Stimulated activated CD4-positive, alpha-beta T cell treated with anti-CD3 and anti-CD28 coated beads, Interleukin-4, amount 100 ng/mL, for 4 hours (primary cell): Measurements from ENCODE around the gene C14orf93.

Experiments used
- DNase-seq, 2 experiments: peaks; one replicate each; pipeline ENCODE4 v3.0.0-alpha.2; 2020

Gene C14orf93

DNA sequence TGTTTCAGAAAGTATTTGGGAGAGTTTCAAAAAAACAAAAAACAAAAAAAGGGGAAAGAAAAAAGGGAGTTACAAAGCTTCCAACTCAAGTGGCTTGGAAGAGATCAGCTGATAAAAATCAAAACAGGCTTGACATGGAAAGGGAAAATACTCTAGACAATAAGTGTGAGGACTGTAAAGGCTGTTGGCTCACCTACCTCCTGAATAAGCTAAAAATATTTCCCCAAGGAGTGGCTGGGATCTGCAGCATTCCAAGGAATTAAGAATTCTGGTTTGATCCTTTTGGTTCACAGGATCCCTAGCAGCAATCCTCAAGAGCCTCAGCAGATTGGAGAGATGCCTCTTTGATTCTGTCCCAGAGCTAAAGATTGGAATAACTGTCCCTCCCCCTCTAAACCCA, 16.4 kb downstream of the C14orf93 start:
- DNase-seq, result no peak

- DNase-seq, result no peak
Measured at GRCh38 chr14:22991852-22992251, 18.1 kb downstream of the C14orf93 start.

- no peak for DNase-seq
Measured at GRCh38 chr14:22987291-22987690, 22.7 kb downstream of the C14orf93 start.

DNA sequence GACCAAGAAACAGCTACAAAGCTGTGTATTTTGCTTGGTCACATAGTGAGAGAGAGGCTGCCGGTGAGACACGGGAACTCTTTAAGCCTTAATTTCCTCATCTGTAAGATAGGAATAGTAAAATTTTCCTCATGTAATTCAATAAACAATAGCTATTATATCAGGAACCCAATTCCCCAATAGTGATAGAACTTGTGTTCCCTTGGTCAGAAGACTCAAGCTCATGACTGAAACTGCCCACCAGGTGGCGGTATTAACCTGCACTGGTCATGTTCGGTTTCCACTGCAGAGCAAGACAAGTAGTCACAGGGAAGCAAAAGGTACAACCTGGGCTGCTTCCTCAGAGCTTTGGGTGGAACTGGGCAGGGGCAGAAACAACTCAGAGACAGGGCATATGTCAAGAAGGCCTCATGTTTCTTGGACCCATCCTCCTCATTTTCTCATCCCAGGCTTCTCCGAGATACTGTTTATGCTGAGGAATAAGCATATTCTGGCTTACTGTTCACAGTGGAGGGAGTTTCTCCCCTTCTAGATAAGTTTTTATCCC, 23.4 kb downstream of the C14orf93 start:
- DNase-seq, result peak; percentile 83 to 84

DNA sequence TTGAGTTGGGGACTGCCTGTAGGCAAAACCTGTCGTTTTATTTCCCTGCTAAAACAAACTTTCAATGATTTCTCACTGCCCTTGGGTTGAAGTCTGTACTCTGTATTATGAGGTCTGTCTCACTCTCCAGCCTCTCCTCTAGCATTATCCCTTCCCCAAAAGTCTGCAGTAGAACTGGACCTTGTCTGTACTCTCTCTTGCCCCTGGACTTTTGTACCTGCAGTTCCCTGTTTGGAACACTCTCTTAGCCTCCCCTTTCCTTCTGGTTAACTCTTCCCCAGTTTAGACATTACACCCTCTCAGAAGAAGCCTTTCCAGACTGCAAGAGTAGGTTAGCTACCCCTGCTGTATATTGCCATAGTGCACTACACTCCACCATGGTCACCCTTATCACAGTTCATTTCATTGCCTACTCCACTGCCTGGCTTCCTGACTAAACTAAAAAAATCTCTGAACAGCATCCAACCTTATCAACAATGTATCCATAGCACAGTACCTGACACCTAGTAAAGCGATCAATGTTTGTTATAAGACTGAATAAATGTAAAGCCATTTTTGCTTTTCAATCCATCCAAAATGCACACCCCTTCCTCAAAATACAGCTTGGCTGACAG, 23.9 kb downstream of the C14orf93 start:
- no peak for DNase-seq

DNA sequence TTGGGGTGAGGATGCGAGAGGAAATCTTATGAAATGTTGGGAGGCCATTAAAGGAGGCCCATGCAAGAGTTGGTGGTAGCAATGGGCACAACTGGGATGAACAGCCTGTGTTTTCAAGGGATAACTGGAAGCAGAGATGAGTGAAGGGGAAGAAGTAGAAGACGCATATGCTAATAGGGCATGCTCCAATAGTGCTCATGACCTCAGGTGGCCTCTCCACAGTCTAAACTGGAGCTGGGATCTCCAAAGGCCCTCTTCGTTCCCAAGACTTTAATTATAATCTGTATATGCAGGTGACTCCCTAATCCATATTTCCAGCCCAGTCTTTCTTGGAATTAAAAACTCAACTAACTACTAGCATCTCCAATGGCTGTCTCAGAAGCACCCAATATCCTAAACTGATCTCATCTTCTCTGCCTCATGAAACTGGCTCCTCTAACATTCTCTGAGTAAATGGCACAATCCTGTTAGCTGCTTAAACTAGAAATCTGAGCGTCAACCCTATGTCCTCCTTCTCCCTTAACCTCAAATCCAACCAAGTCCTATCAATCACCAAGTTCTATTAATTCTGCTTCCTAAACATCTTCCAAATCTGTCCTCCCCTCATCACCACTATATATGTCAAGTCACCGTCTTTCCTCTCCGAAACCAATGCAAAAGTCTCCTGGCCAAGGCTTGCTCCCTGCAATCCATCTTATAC, 24.8 kb downstream of the C14orf93 start:
- DNase-seq, result no peak

DNA sequence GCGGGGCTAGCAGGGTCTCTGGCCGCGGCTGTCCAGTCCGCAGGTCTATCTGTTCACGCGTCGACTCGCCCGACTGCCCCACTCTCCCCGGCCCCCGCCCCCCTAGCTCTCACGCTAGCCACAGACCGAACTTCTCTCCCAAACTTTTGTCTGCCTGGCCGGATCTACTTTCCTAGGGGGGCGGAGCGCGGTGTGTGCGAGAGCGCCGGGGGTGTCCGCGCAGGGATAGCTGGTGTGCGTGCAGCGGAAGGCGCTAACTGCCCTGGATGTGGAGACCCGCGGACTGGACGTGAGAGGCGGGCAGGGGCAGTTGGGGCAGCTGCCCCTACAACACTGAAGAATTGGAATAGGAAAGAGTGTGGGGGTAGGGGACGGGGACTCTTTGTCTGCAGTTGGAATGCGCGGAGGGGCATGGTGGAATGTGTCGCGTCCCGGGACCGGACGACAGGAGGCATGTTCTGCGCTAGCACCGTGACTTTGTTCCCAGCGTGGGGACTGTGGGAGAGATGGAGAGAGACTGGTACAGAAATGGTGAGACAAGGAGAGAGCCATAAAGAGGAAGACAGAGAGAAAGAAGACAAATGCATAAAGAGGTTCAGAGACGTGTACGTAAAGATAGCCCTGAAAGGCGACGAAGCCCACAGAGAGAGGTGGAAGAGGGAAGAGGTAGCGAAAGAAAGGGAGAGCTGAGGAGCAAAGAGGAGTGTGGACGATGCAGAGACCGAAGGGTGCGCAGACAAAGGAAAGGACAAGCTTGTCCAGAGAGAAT, 27.3 kb downstream of the C14orf93 start, which contains the start of gene AJUBA:
Gene AJUBA (minus strand): TSS at position 75 of the 769 bp plus-strand sequence. CDS start 285 bp downstream, outside the sequence.
- peak; percentile 75 for DNase-seq

DNA sequence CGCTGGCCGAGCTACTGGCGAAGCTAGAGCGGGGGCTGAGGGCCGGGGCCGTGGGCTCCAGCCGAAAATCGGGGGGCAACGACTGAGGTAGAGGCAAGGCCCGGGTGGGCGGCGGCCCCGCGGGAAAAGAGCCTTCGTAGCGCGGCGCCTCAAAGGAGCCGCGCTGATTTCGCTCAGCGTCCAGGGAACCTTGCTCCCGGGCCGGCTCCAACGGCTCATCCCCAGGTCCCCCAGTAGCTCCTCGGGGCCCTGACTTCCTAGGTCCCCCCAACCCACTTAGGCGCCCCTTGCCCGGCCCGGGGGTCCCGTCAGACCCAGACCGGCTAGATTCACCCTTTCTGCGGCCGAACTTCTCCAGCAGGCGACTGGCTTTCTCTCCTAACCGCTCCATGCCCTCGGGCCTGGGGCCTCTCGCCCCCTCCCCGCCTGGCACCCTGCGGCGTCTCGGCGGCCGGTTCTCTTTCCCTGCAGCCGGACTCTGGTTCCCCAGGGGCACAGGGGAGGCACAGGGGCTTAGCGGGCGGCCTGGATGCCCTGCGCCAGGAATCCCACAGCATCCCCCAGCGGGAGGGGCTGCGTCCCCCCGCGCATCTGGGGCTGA, 28.0 kb downstream of the C14orf93 start:
- DNase-seq, result peak in 1 of 2 experiments; percentile 14

DNA sequence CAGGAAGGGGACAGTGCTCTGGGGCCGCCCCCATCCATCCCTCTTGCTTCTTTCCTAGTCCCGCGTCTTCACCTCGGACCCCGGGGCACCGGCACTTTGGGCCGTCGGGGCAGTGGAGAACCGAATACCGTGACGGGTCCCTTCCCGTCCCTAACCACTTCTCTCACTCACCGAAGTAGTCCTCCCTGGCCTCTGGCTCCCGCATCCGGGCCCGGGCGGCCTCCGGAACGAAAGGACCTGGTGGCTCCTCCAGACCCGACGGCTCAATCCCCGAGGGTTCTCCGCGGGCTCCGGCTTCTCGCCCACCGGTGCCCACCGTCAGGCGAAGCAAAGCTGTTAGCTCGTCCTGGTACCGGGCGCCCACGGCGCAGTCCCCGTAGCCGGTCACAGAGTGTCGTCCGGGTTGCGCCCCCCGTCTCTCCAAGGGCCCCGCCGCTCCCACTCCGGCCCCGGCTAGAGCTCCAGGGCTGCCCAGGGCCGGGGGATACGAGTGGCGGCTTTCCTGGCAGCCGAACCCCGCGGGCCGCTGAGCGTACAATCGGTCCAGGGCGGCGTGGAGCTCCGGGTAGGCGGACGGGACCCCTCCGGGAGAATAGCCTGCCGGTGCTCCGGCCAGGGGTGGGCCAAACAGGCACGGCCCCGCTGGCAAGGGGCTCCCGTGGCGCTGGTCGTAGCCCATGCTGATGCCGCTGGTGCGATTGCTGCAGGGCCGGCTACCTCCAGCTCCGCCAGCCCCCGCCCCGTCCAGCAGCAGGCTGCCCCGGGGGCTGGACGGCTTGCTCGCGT, 28.7 kb downstream of the C14orf93 start:
- peak in 1 of 2 experiments; percentile 19 for DNase-seq

DNA sequence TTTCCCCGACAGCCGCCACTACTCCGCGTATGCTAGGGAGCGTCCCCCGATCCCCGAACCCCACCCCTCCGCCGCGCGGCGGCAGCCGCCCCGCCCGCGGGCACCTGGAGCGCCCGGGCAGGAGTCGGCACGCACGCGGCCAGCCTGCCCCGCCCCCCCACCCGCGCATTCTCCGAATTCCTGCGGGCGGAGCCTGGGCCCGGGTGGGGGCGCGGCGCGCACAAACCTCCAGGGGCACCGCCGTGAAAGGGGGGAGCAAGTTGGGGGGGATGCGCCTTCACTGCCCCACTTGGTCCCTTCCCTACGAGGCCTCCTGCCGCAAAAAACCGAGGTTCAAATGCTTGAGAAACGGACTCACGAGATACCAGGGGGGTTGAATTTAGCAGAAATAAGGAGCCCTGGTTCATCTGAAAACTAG, 29.3 kb downstream of the C14orf93 start:
- peak; percentile 51 to 55 for DNase-seq

- DNase-seq, result no peak
Measured at GRCh38 chr14:22979748-22980392, 30.1 kb downstream of the C14orf93 start.

- no peak for DNase-seq
Measured at GRCh38 chr14:22978981-22979671, 30.8 kb downstream of the C14orf93 start.

- DNase-seq, result no peak
Measured at GRCh38 chr14:22978487-22978837, 31.5 kb downstream of the C14orf93 start.

GRCh38 chr14:22977684-22978486, 32.1 kb downstream of the C14orf93 start:
- no peak for DNase-seq

GRCh38 chr14:22977434-22977683, 32.6 kb downstream of the C14orf93 start:
- no peak for DNase-seq

- DNase-seq, result no peak
Measured at GRCh38 chr14:22976620-22977433, 33.1 kb downstream of the C14orf93 start.

- no peak for DNase-seq
Measured at GRCh38 chr14:22974530-22975313, 35.2 kb downstream of the C14orf93 start.

GRCh38 chr14:22973217-22974032, 36.5 kb downstream of the C14orf93 start:
- DNase-seq, result peak; percentile 19 to 29
